MM.1S (cell line): Measurements from ENCODE around the gene ARHGAP4.

Experiments used
- DNase-seq: peaks from one replicate; pipeline ENCODE4 v3.0.0-alpha.2; 2015
- H2AFZ ChIP-seq: fragments of 300-600 bp; sonication (generic); 2 replicates; pipeline ENCODE4 v1.6.0; 2016; ENCODE audit warnings: antibody characterized with exemption, low read length
- H3F3A ChIP-seq: fragments of 300-600 bp; sonication (generic); 2 replicates; pipeline ENCODE4 v1.6.1; 2016; ENCODE audit warnings: mild to moderate bottlenecking, antibody characterized with exemption, low read length, moderate library complexity, mixed read lengths; ENCODE audit not compliant: insufficient read depth
- H3K27ac ChIP-seq: fragments of 300-600 bp; sonication (generic); 2 replicates; pipeline ENCODE4 v1.5.1; 2016; ENCODE audit warnings: mild to moderate bottlenecking, low read length
- H3K27me3 ChIP-seq: fragments of 300-600 bp; sonication (generic); replicated peaks from 2 replicates; pipeline ENCODE4 v1.6.0; 2016; ENCODE audit warnings: low read length; ENCODE audit not compliant: insufficient read depth
- H3K36me3 ChIP-seq: fragments of 300-600 bp; sonication (generic); replicated peaks from 2 replicates; pipeline ENCODE4 v1.6.1; 2016; ENCODE audit warnings: mild to moderate bottlenecking, low read length, mixed read lengths; ENCODE audit not compliant: insufficient read depth
- H3K4me1 ChIP-seq: fragments of 300-600 bp; sonication (generic); 2 replicates; pipeline ENCODE4 v1.6.1; 2016; ENCODE audit warnings: low read length, mixed read lengths
- H3K4me2 ChIP-seq: fragments of 300-600 bp; sonication (generic); 2 replicates; pipeline ENCODE4 v1.6.0; 2016; ENCODE audit warnings: low read depth, low read length
- H3K4me3 ChIP-seq: fragments of 300-600 bp; sonication (generic); 2 replicates; pipeline ENCODE4 v1.5.1; 2016; ENCODE audit warnings: low read length, mixed read lengths
- H3K79me2 ChIP-seq: fragments of 300-600 bp; sonication (generic); 2 replicates; pipeline ENCODE4 v1.6.1; 2016; ENCODE audit warnings: mixed run types, low read length, mixed read lengths
- H3K9ac ChIP-seq: fragments of 300-600 bp; sonication (generic); 2 replicates; pipeline ENCODE4 v1.6.1; 2016; ENCODE audit warnings: low read length, mixed read lengths
- H3K9me2 ChIP-seq: fragments of 300-600 bp; sonication (generic); replicated peaks from 2 replicates; pipeline ENCODE4 v1.6.1; 2016; ENCODE audit warnings: mild to moderate bottlenecking, low read length, mixed read lengths; ENCODE audit not compliant: insufficient read depth
- H3K9me3 ChIP-seq: fragments of 300-600 bp; sonication (generic); replicated peaks from 2 replicates; pipeline ENCODE4 v1.6.1; 2016; ENCODE audit warnings: mild to moderate bottlenecking, low read length, mixed read lengths; ENCODE audit not compliant: insufficient read depth
- H4K20me1 ChIP-seq: fragments of 300-600 bp; sonication (generic); 2 replicates; pipeline ENCODE4 v1.6.1; 2016; ENCODE audit warnings: mild to moderate bottlenecking, low read length, moderate library complexity, mixed read lengths; ENCODE audit not compliant: insufficient read depth
- CTCF ChIP-seq: fragments of 300-600 bp; sonication (generic); IDR thresholded peaks from 2 replicates; pipeline ENCODE4 v1.5.1; 2016; ENCODE audit warnings: antibody characterized with exemption, low read length, mixed read lengths
- EZH2 ChIP-seq: fragments of 300-600 bp; sonication (generic); optimal IDR thresholded peaks from 2 replicates; pipeline ENCODE3; 2017; ENCODE audit warnings: low read depth, mild to moderate bottlenecking, antibody characterized with exemption, low read length, mixed read lengths
- EZH2phosphoT487 ChIP-seq: fragments of 300-600 bp; sonication (generic); IDR thresholded peaks from 2 replicates; pipeline ENCODE4 v1.6.1; 2018; ENCODE audit warnings: antibody characterized with exemption, low read length

The ARHGAP4 gene

GRCh38 chrX:153878969-153879653, 47.0 kb downstream of the ARHGAP4 start:
- Histone ChIP-seq H4K20me1 (no peaks in the 10 kb centered on the region), H3K4me2 (no peak overlapping the region), H3K9ac (no peak overlapping the region), H3K27ac (no peak overlapping the region), H3K27me3 (peaks cover 33% of the 10 kb centered on the region), H3K79me2 (no peaks in the 10 kb centered on the region), H3K9me3 (no peaks in the 10 kb centered on the region), H3K36me3 (no peaks in the 10 kb centered on the region), H3F3A (no peaks in the 10 kb centered on the region), H3K4me1 (no peaks in the 10 kb centered on the region), H2AFZ (no peak overlapping the region), H3K9me2 (no peaks in the 10 kb centered on the region), H3K4me3 (no peak overlapping the region)
- DNase-seq: no peak
- TF ChIP-seq CTCF: no peak

- H3K27ac ChIP-seq: no peak overlapping the region
- H3K27me3 ChIP-seq: peaks cover 35% of the 10 kb centered on the region
- TF ChIP-seq EZH2phosphoT487: no peak
- no peak for TF ChIP-seq EZH2
- TF ChIP-seq CTCF: no peak
- no peaks in the 10 kb centered on the region for H3K9me3 ChIP-seq
- no peaks in the 10 kb centered on the region for H3K36me3 ChIP-seq
- H3K79me2 ChIP-seq: no peaks in the 10 kb centered on the region
- H3K4me1 ChIP-seq: no peaks in the 10 kb centered on the region
- H3K9me2 ChIP-seq: no peaks in the 10 kb centered on the region
- no peak overlapping the region for H3K4me3 ChIP-seq
- DNase-seq: no peak
- no peaks in the 10 kb centered on the region for H4K20me1 ChIP-seq
- no peak overlapping the region for H2AFZ ChIP-seq
- no peak overlapping the region for H3K4me2 ChIP-seq
- H3K9ac ChIP-seq: no peak overlapping the region
- no peaks in the 10 kb centered on the region for H3F3A ChIP-seq
These were observed 47.7 kb downstream of the ARHGAP4 start for GRCh38 chrX:153878345-153878744.

- Histone ChIP-seq H3F3A (no peaks in the 10 kb centered on the region), H3K27ac (no peak overlapping the region), H2AFZ (no peak overlapping the region), H3K9me2 (no peaks in the 10 kb centered on the region), H3K9ac (no peak overlapping the region), H3K27me3 (peaks cover 41% of the 10 kb centered on the region), H3K4me2 (no peak overlapping the region), H3K4me3 (no peak overlapping the region), H3K79me2 (no peaks in the 10 kb centered on the region), H3K4me1 (no peaks in the 10 kb centered on the region), H4K20me1 (no peaks in the 10 kb centered on the region), H3K36me3 (no peaks in the 10 kb centered on the region), H3K9me3 (no peaks in the 10 kb centered on the region)
- TF ChIP-seq EZH2 (no peak), EZH2phosphoT487 (no peak), CTCF (no peak)
- DNase-seq: no peak
These were observed 48.3 kb downstream of the ARHGAP4 start for GRCh38 chrX:153877571-153878261.
